Liver (tissue), 3 donors: ENCODE results near the gene DCC.

Source experiments
- ATF3 ChIP-seq: IDR thresholded peaks from 2 replicates; pipeline ENCODE4 v1.6.1; 2016; ENCODE audit warnings: antibody characterized with exemption
- CTCF ChIP-seq: fragments of 150-350 bp; IDR thresholded peaks from 2 replicates; pipeline ENCODE4 v1.5.1; 2017; ENCODE audit warnings: improper control_type of control experiment, low read depth, low read length; ENCODE audit not compliant: missing input control
- GABPA ChIP-seq, 2 donors: IDR thresholded peaks in 1 of 2; conservative IDR thresholded peaks in 1 of 2; 2 replicates each; pipeline ENCODE4 v1.6.1; 2016; ENCODE audit warnings: antibody characterized with exemption in 2 of 2, mild to moderate bottlenecking in 1 of 2, moderate library complexity in 1 of 2
- MAX ChIP-seq: IDR thresholded peaks from 2 replicates; pipeline ENCODE4 v1.6.1; 2016; ENCODE audit warnings: antibody characterized with exemption
- RAD21 ChIP-seq, 2 donors: IDR thresholded peaks; 2 replicates each; pipeline ENCODE4 v1.6.1; 2016; ENCODE audit warnings: antibody characterized with exemption in 2 of 2, mild to moderate bottlenecking in 2 of 2
- REST ChIP-seq: IDR thresholded peaks from 2 replicates; pipeline ENCODE4 v1.6.1; 2016; ENCODE audit warnings: antibody characterized with exemption, mild to moderate bottlenecking
- RXRA ChIP-seq, 2 donors: IDR thresholded peaks; 2 replicates each; pipeline ENCODE4 v1.6.1; 2017 to 2018; ENCODE audit warnings: antibody characterized with exemption in 2 of 2, mild to moderate bottlenecking in 1 of 2
- donor health status: healthy.
- donor health status: healthy.

GRCh38 chr18:52620926-52621439, 281.0 kb downstream of the DCC start:
- TF ChIP-seq CTCF, result no peak
- no peak for TF ChIP-seq RXRA (IDR thresholded peaks at IDR 0.05)
- no peak for TF ChIP-seq RAD21 (IDR thresholded peaks at IDR 0.05)
- TF ChIP-seq GABPA (IDR thresholded peaks at IDR 0.05 in 1 of 2, conservative IDR thresholded peaks at IDR 0.05 in 1 of 2), result no peak
- no peak for TF ChIP-seq MAX
- no peak for TF ChIP-seq REST
- no peak for TF ChIP-seq ATF3
